OCI-LY7 (cell line): Measurements from ENCODE around the gene PLPP1. TPM values are rescaled to one million over a fixed set of nuclear protein-coding genes. Genes with fewer than 3 reads are reported as not detected.

Experiments
- BruUV-seq: library from RNA; stranded (reverse); fragments of 400-500 nt; replicated peaks from 2 replicates; lab custom pipeline; 2021; lab: Mats Ljungman, UMichigan
- CTCF ChIA-PET: fragments of 300-600 bp; sonication (Branson Sonifier 250); formaldehyde crosslinking; loops from one replicate; lab custom pipeline; 2022; ENCODE audit warnings: antibody characterized with exemption; ENCODE audit not compliant: unreplicated experiment; lab: Charles Lee
- POLR2A ChIA-PET: fragments of 300-600 bp; sonication (Branson Sonifier 250); formaldehyde crosslinking; loops from one replicate; lab custom pipeline; 2022; ENCODE audit warnings: antibody characterized with exemption; lab: Charles Lee
- DNase-seq: peaks from one replicate; pipeline ENCODE4 v3.0.0-alpha.2; 2015; ENCODE audit warnings: low spot score
- H2AFZ ChIP-seq: fragments of 200-600 bp; sonication (generic), shearing (Covaris generic); 2 replicates; pipeline ENCODE4 v1.6.1; 2014; ENCODE audit warnings: mild to moderate bottlenecking, antibody characterized with exemption, low read length, moderate library complexity
- H3K27ac ChIP-seq: fragments of 200-600 bp; sonication (generic); 2 replicates; pipeline ENCODE4 v1.5.1; 2014; ENCODE audit warnings: mixed run types, low read depth, mild to moderate bottlenecking, moderate library complexity, low read length, inconsistent platforms; ENCODE audit not compliant: poor library complexity, severe bottlenecking
- H3K36me3 ChIP-seq: fragments of 200-600 bp; sonication (generic); 2 replicates; pipeline ENCODE4 v1.6.1; 2014; ENCODE audit warnings: mild to moderate bottlenecking, antibody characterized with exemption, low read length, moderate library complexity, mixed read lengths; ENCODE audit not compliant: insufficient read depth
- H3K4me1 ChIP-seq: fragments of 200-600 bp; sonication (generic); 2 replicates; pipeline ENCODE4 v1.5.1; 2014; ENCODE audit warnings: mild to moderate bottlenecking, low read length; ENCODE audit not compliant: insufficient read depth, poor library complexity, severe bottlenecking
- H3K4me2 ChIP-seq: fragments of 200-600 bp; sonication (generic); 2 replicates; pipeline ENCODE4 v1.6.1; 2014; ENCODE audit warnings: mild to moderate bottlenecking, low read length
- H3K4me3 ChIP-seq: fragments of 200-600 bp; sonication (generic); 2 replicates; pipeline ENCODE4 v1.5.1; 2014; ENCODE audit warnings: mild to moderate bottlenecking, low read depth, low read length; ENCODE audit not compliant: poor library complexity, severe bottlenecking
- H3K79me2 ChIP-seq: fragments of 200-600 bp; sonication (generic); 2 replicates; pipeline ENCODE4 v1.6.1; 2016; ENCODE audit warnings: low read depth, mild to moderate bottlenecking, low read length, moderate library complexity, mixed read lengths; ENCODE audit not compliant: insufficient read depth
- H3K9me2 ChIP-seq: fragments of 200-600 bp; sonication (generic); 2 replicates; pipeline ENCODE4 v1.6.1; 2016; ENCODE audit warnings: mild to moderate bottlenecking, low read length, mixed read lengths; ENCODE audit not compliant: insufficient read depth
- H3K9me3 ChIP-seq: fragments of 200-600 bp; sonication (generic); 2 replicates; pipeline ENCODE4 v1.6.1; 2014; ENCODE audit warnings: mild to moderate bottlenecking, mixed run types, low read length, mixed read lengths
- H4K20me1 ChIP-seq: fragments of 200-600 bp; sonication (generic); 2 replicates; pipeline ENCODE4 v1.6.1; 2014; ENCODE audit warnings: mild to moderate bottlenecking, antibody characterized with exemption, low read length, moderate library complexity, mixed read lengths; ENCODE audit not compliant: insufficient read depth
- EZH2phosphoT487 ChIP-seq: fragments of 200-600 bp; sonication (generic); IDR thresholded peaks from 2 replicates; pipeline ENCODE4 v1.6.1; 2018; ENCODE audit warnings: low read depth, borderline replicate concordance, mild to moderate bottlenecking, mixed run types, antibody characterized with exemption, low read length, moderate library complexity, mixed read lengths
- intact Hi-C: fragments of 100-400 bp; cut with micrococcal nuclease; formaldehyde crosslinking; loops from one replicate; pipeline ENCODE4 v1.10.0; 2022; ENCODE audit not compliant: unreplicated experiment
- total RNA-seq, 2 experiments: library from RNA; depleted of rRNA in 1 of 2; stranded (reverse); fragments of >200 nt in 1 of 2; shearing (Covaris generic) in 1 of 2; gene quantifications; 2 replicates each; pipeline ENCODE4 v1.2.3, GENCODE V29; 2014 to 2022
- TF ChIP-seq, protein P1 (sequence below): fragments of 200-600 bp; sonication (generic); conservative IDR thresholded peaks from 2 replicates; pipeline ENCODE4 v1.5.1; 2014; ENCODE audit warnings: mild to moderate bottlenecking, antibody characterized with exemption, low read length, moderate library complexity, mixed read lengths

PLPP1 gene
- total RNA-seq, 2 experiments from 2014 or later: 2.3 to 6.8 TPM

DNA sequence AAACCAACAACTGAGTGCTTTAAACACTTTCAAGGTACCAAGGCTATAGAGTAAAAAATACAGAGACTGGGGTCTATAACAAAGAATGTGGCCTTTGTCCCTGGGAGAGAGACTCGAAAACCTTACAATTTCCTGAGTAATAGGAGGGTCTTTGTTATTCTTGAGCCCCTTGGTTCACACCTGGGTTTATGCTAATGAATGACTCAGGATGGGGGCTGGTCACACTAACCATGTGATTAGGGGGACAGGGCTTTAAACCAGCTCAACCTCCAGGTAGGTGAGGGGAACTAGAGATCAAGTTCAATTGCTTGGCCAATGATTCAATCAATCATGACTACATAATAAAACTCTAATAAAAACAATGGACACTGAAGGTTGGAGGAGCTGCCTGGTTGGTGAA lies 50.2 kb downstream of the PLPP1 start:
- H3K27ac ChIP-seq: no peak overlapping the region

DNA sequence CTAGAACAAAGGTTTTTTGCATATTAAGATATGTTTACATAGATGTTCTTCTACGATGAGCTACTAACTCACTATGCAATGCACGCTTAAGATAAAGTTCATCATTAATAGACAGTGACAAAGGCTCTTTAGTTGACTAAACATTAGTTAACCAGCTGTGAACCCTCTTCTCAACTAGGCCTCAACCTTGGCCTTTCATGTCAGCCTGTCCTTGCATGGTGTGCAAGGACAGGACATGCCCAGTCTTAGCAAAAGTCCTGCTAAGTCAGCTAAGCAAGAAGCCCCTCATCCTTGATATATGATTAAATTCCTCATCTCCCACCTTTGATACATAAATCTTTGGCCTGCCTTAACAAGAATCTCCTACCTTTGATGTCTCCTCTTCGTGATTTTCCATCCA lies 50.9 kb downstream of the PLPP1 start:
- no peak overlapping the region for H3K4me3 ChIP-seq
- no peaks in the 10 kb centered on the region for H3K9me3 ChIP-seq
- CTCF ChIA-PET: no interaction called here
- no peak overlapping the region for H2AFZ ChIP-seq
- H3K4me1 ChIP-seq: no peaks in the 10 kb centered on the region
- H3K36me3 ChIP-seq: no peaks in the 10 kb centered on the region
- H3K9me2 ChIP-seq: no peaks in the 10 kb centered on the region
- H3K4me2 ChIP-seq: no peak overlapping the region
- no TSS peak for BruUV-seq
- POLR2A ChIA-PET: interaction anchor here (0.6 to 0.7 kb wide), 2 partner anchors 14 to 70 kb away, joined by 4 read pairs; no protein-coding TSS in a partner anchor
- no peaks in the 10 kb centered on the region for H4K20me1 ChIP-seq
- DNase-seq: no peak
- H3K79me2 ChIP-seq: no peaks in the 10 kb centered on the region
- no peak overlapping the region for H3K27ac ChIP-seq
- TF ChIP-seq, protein P1, sequence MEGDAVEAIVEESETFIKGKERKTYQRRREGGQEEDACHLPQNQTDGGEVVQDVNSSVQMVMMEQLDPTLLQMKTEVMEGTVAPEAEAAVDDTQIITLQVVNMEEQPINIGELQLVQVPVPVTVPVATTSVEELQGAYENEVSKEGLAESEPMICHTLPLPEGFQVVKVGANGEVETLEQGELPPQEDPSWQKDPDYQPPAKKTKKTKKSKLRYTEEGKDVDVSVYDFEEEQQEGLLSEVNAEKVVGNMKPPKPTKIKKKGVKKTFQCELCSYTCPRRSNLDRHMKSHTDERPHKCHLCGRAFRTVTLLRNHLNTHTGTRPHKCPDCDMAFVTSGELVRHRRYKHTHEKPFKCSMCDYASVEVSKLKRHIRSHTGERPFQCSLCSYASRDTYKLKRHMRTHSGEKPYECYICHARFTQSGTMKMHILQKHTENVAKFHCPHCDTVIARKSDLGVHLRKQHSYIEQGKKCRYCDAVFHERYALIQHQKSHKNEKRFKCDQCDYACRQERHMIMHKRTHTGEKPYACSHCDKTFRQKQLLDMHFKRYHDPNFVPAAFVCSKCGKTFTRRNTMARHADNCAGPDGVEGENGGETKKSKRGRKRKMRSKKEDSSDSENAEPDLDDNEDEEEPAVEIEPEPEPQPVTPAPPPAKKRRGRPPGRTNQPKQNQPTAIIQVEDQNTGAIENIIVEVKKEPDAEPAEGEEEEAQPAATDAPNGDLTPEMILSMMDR: no peak
- TF ChIP-seq EZH2phosphoT487: no peak
- intact Hi-C loops: no loop called here

More for the DNA sequence above, 50.2 kb downstream of the PLPP1 start:
- no peaks in the 10 kb centered on the region for H4K20me1 ChIP-seq
- no peak overlapping the region for H3K4me3 ChIP-seq
- H3K4me1 ChIP-seq: no peaks in the 10 kb centered on the region
- no peak for DNase-seq
- TF ChIP-seq, protein P1: no peak
- H3K79me2 ChIP-seq: no peaks in the 10 kb centered on the region
- no TSS peak for BruUV-seq
- no peaks in the 10 kb centered on the region for H3K9me2 ChIP-seq
- no peak overlapping the region for H3K4me2 ChIP-seq
- no peak overlapping the region for H2AFZ ChIP-seq
- ChIA-PET POLR2A (no interaction called here), CTCF (no interaction called here)
- H3K9me3 ChIP-seq: no peaks in the 10 kb centered on the region
- H3K36me3 ChIP-seq: no peaks in the 10 kb centered on the region
- intact Hi-C loops: no loop called here

DNA sequence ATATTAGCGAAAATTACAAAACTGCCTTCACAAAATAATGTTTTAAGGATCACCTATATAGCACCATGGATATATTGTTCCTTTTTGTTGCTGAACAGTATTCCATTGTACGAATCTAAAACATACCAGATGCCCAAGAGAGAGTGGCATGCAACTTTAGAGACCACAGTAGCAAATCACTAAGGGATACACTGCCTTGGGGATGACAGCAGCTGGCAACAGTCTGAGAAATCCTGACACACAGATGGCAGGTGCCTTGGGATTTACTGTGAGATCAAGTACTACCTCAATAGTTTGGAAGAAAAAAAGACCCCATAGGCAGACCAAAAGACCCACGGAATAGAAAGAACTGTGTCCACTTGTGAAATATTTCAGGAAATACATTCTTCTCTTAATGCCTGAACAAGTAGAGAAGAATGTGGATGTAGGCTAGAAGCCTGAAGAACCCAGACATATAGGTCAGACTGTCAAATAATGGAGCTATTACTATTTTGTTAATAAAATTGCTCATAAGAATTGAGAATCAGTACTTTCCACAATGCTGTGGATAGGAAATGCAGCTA lies 53.4 kb downstream of the PLPP1 start:
- Histone ChIP-seq H3K4me3 (no peak overlapping the region), H3K4me1 (no peaks in the 10 kb centered on the region), H3K4me2 (no peak overlapping the region), H2AFZ (no peak overlapping the region), H3K79me2 (no peaks in the 10 kb centered on the region), H3K9me3 (no peaks in the 10 kb centered on the region), H3K27ac (no peak overlapping the region), H3K36me3 (no peaks in the 10 kb centered on the region), H3K9me2 (no peaks in the 10 kb centered on the region), H4K20me1 (no peaks in the 10 kb centered on the region)
- no TSS peak for BruUV-seq
- CTCF ChIA-PET: no interaction called here
- intact Hi-C loops: no loop called here
- POLR2A ChIA-PET: no interaction called here
- no peak for DNase-seq
- TF ChIP-seq, protein P1: no peak
- no peak for TF ChIP-seq EZH2phosphoT487
